WI38 (cell line): ENCODE data around the gene FOXJ3.
"Not testable (repeated sequence)": the region's sequence is repeated elsewhere in the genome, so short reads cannot be mapped to it uniquely, and the experiment has no call there.

ENCODE experiments used
- H3K4me3 ChIP-seq: 2 replicates; pipeline ENCODE4 v1.5.1; 2011; ENCODE audit warnings: low read depth, mild to moderate bottlenecking, control low read depth, low read length
- CTCF ChIP-seq: IDR thresholded peaks from 2 replicates; pipeline ENCODE4 v1.5.1; 2012; ENCODE audit warnings: low read depth, mild to moderate bottlenecking, control low read depth, low read length

FOXJ3 gene

GRCh38 chr1:42210421-42211133 is 124.5 kb downstream of the FOXJ3 start:
- TF ChIP-seq CTCF = no peak
- H3K4me3 ChIP-seq = no peak overlapping the region

GRCh38 chr1:42209526-42210251 is 125.3 kb downstream of the FOXJ3 start:
- no peak overlapping the region for H3K4me3 ChIP-seq
- no peak for TF ChIP-seq CTCF

- not testable (repeated sequence) for H3K4me3 ChIP-seq
Measured at GRCh38 chr1:42206930-42207329, 128.1 kb downstream of the FOXJ3 start.

GRCh38 chr1:42206164-42206563 is 128.9 kb downstream of the FOXJ3 start:
- no peak for TF ChIP-seq CTCF
- H3K4me3 ChIP-seq = no peak overlapping the region

GRCh38 chr1:42201986-42202385 is 133.0 kb downstream of the FOXJ3 start:
- TF ChIP-seq CTCF = no peak
- no peak overlapping the region for H3K4me3 ChIP-seq

GRCh38 chr1:42198251-42198650 is 136.8 kb downstream of the FOXJ3 start:
- no peak for TF ChIP-seq CTCF
- H3K4me3 ChIP-seq = no peak overlapping the region

GRCh38 chr1:42195841-42196240 is 139.2 kb downstream of the FOXJ3 start:
- TF ChIP-seq CTCF = no peak
- no peak overlapping the region for H3K4me3 ChIP-seq
